GM19372 (cell line): Measurements from ENCODE around the gene ATF4.

Experiments
- ATAC-seq: cut with Tn5 transposase; IDR thresholded peaks from one replicate; pipeline ENCODE4 v1.9.1; 2021; ENCODE audit warnings: mild to moderate bottlenecking, low read depth, moderate library complexity; ENCODE audit not compliant: unreplicated experiment

ATF4 gene

GRCh38 chr22:39554151-39554550, 33.8 kb downstream of the ATF4 start:
- ATAC-seq, result no peak

GRCh38 chr22:39556970-39557841, 36.8 kb downstream of the ATF4 start:
- ATAC-seq, result no peak

- ATAC-seq, result no peak
Observed at GRCh38 chr22:39558254-39558727, 37.9 kb downstream of the ATF4 start.

GRCh38 chr22:39558950-39559349, 38.6 kb downstream of the ATF4 start:
- no peak for ATAC-seq

GRCh38 chr22:39559456-39560105, 39.2 kb downstream of the ATF4 start:
- no peak for ATAC-seq

- ATAC-seq, result no peak
Observed at GRCh38 chr22:39560127-39560526, 39.8 kb downstream of the ATF4 start.

GRCh38 chr22:39562839-39563489, 42.6 kb downstream of the ATF4 start:
- ATAC-seq, result no peak

- ATAC-seq, result no peak
Observed at GRCh38 chr22:39563571-39564428, 43.4 kb downstream of the ATF4 start.

GRCh38 chr22:39565414-39565944, 45.1 kb downstream of the ATF4 start:
- no peak for ATAC-seq

- ATAC-seq, result no peak
Observed at GRCh38 chr22:39567135-39567946, 47.0 kb downstream of the ATF4 start.

- no peak for ATAC-seq
Observed at GRCh38 chr22:39568278-39568981, 48.1 kb downstream of the ATF4 start.

GRCh38 chr22:39569066-39569465, 48.7 kb downstream of the ATF4 start:
- ATAC-seq, result no peak

GRCh38 chr22:39570226-39570625, 49.9 kb downstream of the ATF4 start:
- no peak for ATAC-seq

- ATAC-seq, result no peak
Observed at GRCh38 chr22:39570665-39571064, 50.3 kb downstream of the ATF4 start, which contains the start of gene CACNA1I. Gene CACNA1I (plus strand): TSS chr22:39570753. CDS start chr22:39570753, 0 bp downstream.

- no peak for ATAC-seq
Observed at GRCh38 chr22:39571538-39571937, 51.2 kb downstream of the ATF4 start.
